NCI-H2196 treated with DMSO at 0.1 percent for 48 hours (cell line): ENCODE data around the gene LRFN2.

Experiments
- DNase-seq: peaks from one replicate; lab custom pipeline; 2025; ENCODE audit not compliant: unreplicated experiment; lab: John Stamatoyannopoulos, UW

The LRFN2 gene

GRCh38 chr6:40545954-40546353 lies 41.2 kb downstream of the LRFN2 start:
- DNase-seq = no peak

GRCh38 chr6:40543776-40544175 lies 43.4 kb downstream of the LRFN2 start:
- DNase-seq = no peak

- no peak for DNase-seq
These were observed 44.0 kb downstream of the LRFN2 start for GRCh38 chr6:40543146-40543545.

- DNase-seq = no peak
These were observed 44.9 kb downstream of the LRFN2 start for GRCh38 chr6:40542175-40542764.

GRCh38 chr6:40541556-40542174 lies 45.5 kb downstream of the LRFN2 start:
- no peak for DNase-seq

GRCh38 chr6:40540790-40541189 lies 46.4 kb downstream of the LRFN2 start:
- no peak for DNase-seq

- DNase-seq = no peak
These were observed 47.3 kb downstream of the LRFN2 start for GRCh38 chr6:40539853-40540252.

- DNase-seq = no peak
These were observed 48.6 kb downstream of the LRFN2 start for GRCh38 chr6:40538556-40538955.

- no peak for DNase-seq
These were observed 49.7 kb downstream of the LRFN2 start for GRCh38 chr6:40537446-40537845.

GRCh38 chr6:40536442-40536841 lies 50.7 kb downstream of the LRFN2 start:
- no peak for DNase-seq

- no peak for DNase-seq
These were observed 51.3 kb downstream of the LRFN2 start for GRCh38 chr6:40535819-40536380.

GRCh38 chr6:40535110-40535818 lies 51.9 kb downstream of the LRFN2 start:
- DNase-seq = no peak

GRCh38 chr6:40532349-40533000 lies 54.7 kb downstream of the LRFN2 start:
- no peak for DNase-seq

- no peak for DNase-seq
These were observed 57.2 kb downstream of the LRFN2 start for GRCh38 chr6:40529919-40530318.

GRCh38 chr6:40529040-40529439 lies 58.1 kb downstream of the LRFN2 start:
- no peak for DNase-seq

- no peak for DNase-seq
These were observed 59.1 kb downstream of the LRFN2 start for GRCh38 chr6:40528051-40528450.

GRCh38 chr6:40526036-40526435 lies 61.1 kb downstream of the LRFN2 start:
- no peak for DNase-seq

- no peak for DNase-seq
These were observed 62.2 kb downstream of the LRFN2 start for GRCh38 chr6:40524797-40525585.

- no peak for DNase-seq
These were observed 63.5 kb downstream of the LRFN2 start for GRCh38 chr6:40523505-40524172.

GRCh38 chr6:40521496-40521895 lies 65.7 kb downstream of the LRFN2 start:
- no peak for DNase-seq
